Measurements from ENCODE around the gene GAREM1. TPM values are rescaled to one million over a fixed set of nuclear protein-coding genes. Genes with fewer than 3 reads are reported as not detected.

Gene GAREM1
- total and polyA plus RNA-seq, 2 donors from 2014 or later = 7.0 to 47.0 TPM

GRCh38 chr18:32425466-32425865 is 45.2 kb downstream of the GAREM1 start:
- Histone ChIP-seq H3K9ac (ENCODE audit: low read length in 3 of 3) (no peak overlapping the region), H3K4me3 (ENCODE audit: low read length in 3 of 3) (no peak overlapping the region), H3K36me3 (ENCODE audit: control insufficient read depth in 2 of 3, insufficient read depth in 3 of 3, low read length in 3 of 3) (no peaks in the 10 kb centered on the region), H3K4me1 (ENCODE audit: control insufficient read depth in 2 of 3, insufficient read depth in 2 of 3, low read depth in 1 of 3, low read length in 3 of 3) (peaks cover 0 to 18% (median 0%) of the 10 kb centered on the region in 3 donors), H3K9me3 (ENCODE audit: control insufficient read depth in 2 of 3, insufficient read depth in 1 of 3, low read length in 3 of 3) (no peaks in the 10 kb centered on the region), H3K27me3 (ENCODE audit: control insufficient read depth, insufficient read depth, low read length) (no peaks in the 10 kb centered on the region), H3K27ac (ENCODE audit: low read depth in 2 of 2, low read length in 2 of 2) (no peak overlapping the region)
- DNase-seq (no peak), FAIRE-seq (no peak)
- no peak for TF ChIP-seq CTCF (IDR thresholded peaks at IDR 0.05; ENCODE audit: borderline replicate concordance, extremely low read depth, insufficient read depth)
- intact Hi-C loops (cut with DNase I) = no loop called here

GRCh38 chr18:32424696-32425095 is 46.0 kb downstream of the GAREM1 start:
- no peaks in the 10 kb centered on the region for H3K9me3 ChIP-seq (ENCODE audit: control insufficient read depth in 2 of 3, insufficient read depth in 1 of 3, low read length in 3 of 3)
- no peaks in the 10 kb centered on the region for H3K36me3 ChIP-seq (ENCODE audit: control insufficient read depth in 2 of 3, insufficient read depth in 3 of 3, low read length in 3 of 3)
- no peak overlapping the region for H3K9ac ChIP-seq (ENCODE audit: low read length in 3 of 3)
- peaks cover 0 to 18% (median 2%) of the 10 kb centered on the region in 3 donors for H3K4me1 ChIP-seq (ENCODE audit: control insufficient read depth in 2 of 3, insufficient read depth in 2 of 3, low read depth in 1 of 3, low read length in 3 of 3)
- intact Hi-C loops (cut with DNase I) = no loop called here
- H3K27ac ChIP-seq (ENCODE audit: low read depth in 2 of 2, low read length in 2 of 2) = no peak overlapping the region
- no peaks in the 10 kb centered on the region for H3K27me3 ChIP-seq (ENCODE audit: control insufficient read depth, insufficient read depth, low read length)
- H3K4me3 ChIP-seq (ENCODE audit: low read length in 3 of 3) = no peak overlapping the region
- no peak for DNase-seq
- no peak for TF ChIP-seq CTCF (IDR thresholded peaks at IDR 0.05; ENCODE audit: borderline replicate concordance, extremely low read depth, insufficient read depth)
- no peak for FAIRE-seq

- Histone ChIP-seq H3K27ac (ENCODE audit: low read depth in 2 of 2, low read length in 2 of 2) (no peak overlapping the region), H3K4me3 (ENCODE audit: low read length in 3 of 3) (no peak overlapping the region), H3K9ac (ENCODE audit: low read length in 3 of 3) (no peak overlapping the region), H3K36me3 (ENCODE audit: control insufficient read depth in 2 of 3, insufficient read depth in 3 of 3, low read length in 3 of 3) (no peaks in the 10 kb centered on the region), H3K9me3 (ENCODE audit: control insufficient read depth in 2 of 3, insufficient read depth in 1 of 3, low read length in 3 of 3) (no peaks in the 10 kb centered on the region), H3K4me1 (ENCODE audit: control insufficient read depth in 2 of 3, insufficient read depth in 2 of 3, low read depth in 1 of 3, low read length in 3 of 3) (peaks cover 0 to 26% (median 4%) of the 10 kb centered on the region in 3 donors), H3K27me3 (ENCODE audit: control insufficient read depth, insufficient read depth, low read length) (no peaks in the 10 kb centered on the region)
- FAIRE-seq (no peak), DNase-seq (no peak)
- TF ChIP-seq CTCF (IDR thresholded peaks at IDR 0.05; ENCODE audit: borderline replicate concordance, extremely low read depth, insufficient read depth) = no peak
- intact Hi-C loops (cut with DNase I) = no loop called here
Measured at GRCh38 chr18:32422978-32423740, 47.5 kb downstream of the GAREM1 start.

Data from kidney (tissue), 14 donors.